Thoracic aorta (tissue), 2 donors: ENCODE data around the gene MLIP. TPM values are rescaled to one million over a fixed set of nuclear protein-coding genes. Genes with fewer than 3 reads are reported as not detected.
"Not testable (repeated sequence)": the region's sequence is repeated elsewhere in the genome, so short reads cannot be mapped to it uniquely, and the experiment has no call there.

Source experiments
- ATAC-seq: fragments of 150-250 bp; one replicate; pipeline ENCODE4 v1.8.0; 2017; ENCODE audit warnings: low read depth; ENCODE audit not compliant: insufficient number of reproducible peaks, low FRiP score
- DNase-seq: peaks from one replicate; pipeline ENCODE4 v3.0.0-alpha.2; 2020; ENCODE audit warnings: low spot score
- H3K27ac ChIP-seq, 2 donors: fragments of 200-600 bp; sonication (generic); 1 replicate in 1 of 2; 2 replicates in 1 of 2; pipeline ENCODE4 v1.5.1; 2016; ENCODE audit warnings: mild to moderate bottlenecking in 2 of 2, moderate library complexity in 2 of 2
- H3K27me3 ChIP-seq: fragments of 200-600 bp; sonication (generic); replicated peaks from 2 replicates; pipeline ENCODE4 v1.6.0; 2016; ENCODE audit warnings: mild to moderate bottlenecking; ENCODE audit not compliant: insufficient read depth
- H3K36me3 ChIP-seq: fragments of 200-600 bp; sonication (generic); one replicate; pipeline ENCODE4 v1.5.1; 2016
- H3K4me1 ChIP-seq, 2 donors: fragments of 200-600 bp; sonication (generic); 1 replicate in 1 of 2; 2 replicates in 1 of 2; pipeline versions ENCODE4 v1.5.1 to v1.6.0; 2016; ENCODE audit warnings: low read depth in 2 of 2, mild to moderate bottlenecking in 1 of 2; ENCODE audit not compliant: control insufficient read depth in 1 of 2
- H3K4me3 ChIP-seq: fragments of 200-600 bp; sonication (generic); 2 replicates; pipeline ENCODE4 v1.5.1; 2016; ENCODE audit warnings: mild to moderate bottlenecking
- H3K9me3 ChIP-seq: fragments of 200-600 bp; sonication (generic); 2 replicates; pipeline ENCODE4 v1.5.1; 2016
- CTCF ChIP-seq: fragments of 200-600 bp; sonication (generic); IDR thresholded peaks from one replicate; pipeline ENCODE4 v1.5.1; 2019; ENCODE audit warnings: antibody characterized with exemption
- total RNA-seq, 2 donors: library from RNA; depleted of rRNA; stranded (reverse); fragments of >200 nt; gene quantifications; one replicate each; pipeline versions ENCODE4 v1.1.0 to v1.2.3, GENCODE V29; 2016

MLIP gene
- total RNA-seq, 2 donors from 2014 or later = 1.8 TPM; not detected in 1

DNA sequence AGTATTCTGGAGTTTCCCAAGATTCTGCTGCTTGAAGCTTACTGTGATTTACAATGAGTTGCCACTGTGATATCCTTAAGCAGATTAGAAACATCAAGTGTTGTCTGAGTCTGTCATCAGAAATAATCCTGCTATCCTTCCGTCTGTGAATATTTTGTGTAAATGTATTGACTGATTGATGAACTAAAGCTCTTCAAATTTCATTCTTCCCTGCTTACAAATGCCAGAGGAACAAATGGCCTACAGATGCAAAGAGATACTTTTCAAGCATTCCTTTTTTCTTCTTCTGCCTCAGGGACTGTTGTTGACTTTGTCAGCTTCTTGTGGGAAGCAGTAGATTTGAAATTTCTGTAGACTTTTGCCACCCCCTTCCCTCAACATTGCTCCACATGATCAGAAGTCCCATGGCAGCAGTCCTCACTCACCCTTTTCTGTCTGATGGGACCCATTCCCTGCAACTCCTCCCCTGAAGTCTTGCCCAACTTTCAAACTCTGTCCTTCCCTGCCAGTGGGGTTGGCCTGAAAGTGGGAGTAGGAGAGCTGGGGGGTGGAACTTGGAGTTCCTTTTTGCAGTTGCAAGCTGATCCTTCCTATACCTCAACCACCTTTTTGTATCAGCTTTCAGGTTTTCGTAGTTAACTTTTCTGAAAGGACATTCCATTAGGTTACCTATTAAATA lies 38.5 kb upstream of the MLIP start:
- ATAC-seq (no peak), DNase-seq (no peak)
- Histone ChIP-seq H3K27me3 (no peaks in the 10 kb centered on the region), H3K9me3 (no peaks in the 10 kb centered on the region), H3K27ac (no peak overlapping the region), H3K4me1 (no peaks in the 10 kb centered on the region), H3K36me3 (no peaks in the 10 kb centered on the region), H3K4me3 (no peak overlapping the region)
- no peak for TF ChIP-seq CTCF

DNA sequence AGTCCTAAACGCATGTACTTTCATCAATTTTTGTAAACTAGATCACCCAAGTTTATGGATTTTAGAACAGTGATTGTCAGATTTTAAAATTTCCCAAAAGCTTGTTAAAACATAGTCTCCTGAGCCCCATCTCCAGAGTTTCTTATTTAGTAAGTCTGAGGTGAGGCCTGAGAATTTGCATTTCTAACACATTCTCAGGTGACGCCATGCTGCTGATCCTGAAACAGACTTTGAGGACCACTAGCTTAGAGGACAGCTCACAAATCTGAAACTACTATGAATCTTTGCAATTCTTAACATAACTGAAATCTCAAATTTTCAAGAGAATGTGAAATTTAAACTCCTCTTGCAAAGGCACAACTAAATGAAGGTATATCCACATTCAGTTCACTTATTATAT lies 37.8 kb upstream of the MLIP start:
- no peaks in the 10 kb centered on the region for H3K9me3 ChIP-seq
- DNase-seq (no peak), ATAC-seq (no peak)
- no peak overlapping the region for H3K4me3 ChIP-seq
- H3K27me3 ChIP-seq = no peaks in the 10 kb centered on the region
- no peak overlapping the region for H3K27ac ChIP-seq
- no peaks in the 10 kb centered on the region for H3K36me3 ChIP-seq
- no peak for TF ChIP-seq CTCF
- H3K4me1 ChIP-seq = no peaks in the 10 kb centered on the region

GRCh38 chr6:54074109-54074508 lies 37.1 kb upstream of the MLIP start:
- Histone ChIP-seq H3K36me3 (no peaks in the 10 kb centered on the region), H3K27me3 (no peaks in the 10 kb centered on the region), H3K27ac (no peak overlapping the region), H3K4me3 (no peak overlapping the region), H3K9me3 (no peaks in the 10 kb centered on the region), H3K4me1 (no peaks in the 10 kb centered on the region)
- DNase-seq (no peak), ATAC-seq (no peak)
- TF ChIP-seq CTCF = no peak

DNA sequence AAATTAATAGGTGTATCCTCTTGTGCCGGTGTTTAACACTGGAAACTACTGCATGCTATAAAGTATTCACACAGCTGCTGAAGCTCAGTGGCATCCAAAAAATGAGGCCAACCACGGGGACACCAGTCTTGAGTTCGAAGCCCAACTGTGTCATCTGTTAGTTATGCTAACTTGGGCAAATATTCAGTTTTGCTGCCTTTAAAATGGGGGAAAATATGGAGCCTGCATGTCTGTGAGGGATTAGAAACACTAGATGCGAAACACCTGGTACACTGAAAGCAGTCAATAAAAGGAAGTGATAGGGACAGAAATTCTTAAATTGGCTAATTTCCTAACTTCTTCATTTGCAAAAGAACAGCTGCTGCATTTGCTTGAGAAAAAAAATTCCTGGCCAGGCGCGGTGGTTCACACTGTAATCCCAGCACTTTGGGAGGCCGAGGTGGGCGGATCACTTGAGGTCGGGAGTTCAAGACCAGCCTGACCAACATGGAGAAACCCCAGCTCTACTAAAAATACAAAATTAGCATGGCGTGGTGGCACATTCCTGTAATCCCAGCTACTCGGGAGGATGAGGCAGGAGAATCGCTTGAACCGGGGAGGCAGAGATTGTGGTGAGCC lies 36.6 kb upstream of the MLIP start:
- Histone ChIP-seq H3K9me3 (no peaks in the 10 kb centered on the region), H3K4me3 (no peak overlapping the region), H3K27ac (no peak overlapping the region), H3K4me1 (no peaks in the 10 kb centered on the region), H3K27me3 (no peaks in the 10 kb centered on the region), H3K36me3 (no peaks in the 10 kb centered on the region)
- ATAC-seq = no peak
- no peak for TF ChIP-seq CTCF
- DNase-seq = no peak

DNA sequence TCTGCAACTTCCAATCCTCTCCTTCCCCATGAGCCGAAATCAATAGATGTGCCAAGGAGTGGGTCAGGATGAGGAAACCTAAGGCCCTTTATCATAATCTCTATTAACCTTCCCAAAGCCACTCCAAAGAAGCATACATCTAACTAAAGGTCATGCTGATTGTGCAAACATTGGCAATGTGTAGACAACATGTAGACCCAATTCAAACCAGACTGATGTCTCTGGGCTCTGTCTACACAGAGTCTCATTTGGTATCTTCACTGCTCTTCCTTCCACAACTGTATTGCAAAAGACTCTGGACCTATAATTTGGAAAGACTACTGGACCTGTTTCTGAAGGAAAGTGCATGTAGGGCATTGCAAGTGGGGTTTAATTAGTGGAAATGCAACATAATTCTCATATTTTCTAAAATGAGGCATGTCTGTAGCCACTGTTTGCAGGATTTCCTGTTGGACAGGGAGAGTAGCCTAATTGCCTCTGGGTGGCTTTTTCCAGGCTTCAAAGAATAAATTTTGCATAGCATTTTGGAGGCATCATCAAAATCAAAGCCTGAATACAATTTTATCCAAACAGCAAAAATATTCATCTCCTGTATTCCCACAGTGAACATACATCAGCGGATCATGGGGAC lies 35.0 kb upstream of the MLIP start:
- no peaks in the 10 kb centered on the region for H3K36me3 ChIP-seq
- H3K27me3 ChIP-seq = no peaks in the 10 kb centered on the region
- H3K9me3 ChIP-seq = no peaks in the 10 kb centered on the region
- ATAC-seq (no peak), DNase-seq (no peak)
- no peak for TF ChIP-seq CTCF
- H3K4me3 ChIP-seq = no peak overlapping the region
- no peaks in the 10 kb centered on the region for H3K4me1 ChIP-seq
- no peak overlapping the region for H3K27ac ChIP-seq

- not testable (repeated sequence) for H3K27ac ChIP-seq, ATAC-seq, H3K36me3 ChIP-seq, H3K9me3 ChIP-seq, H3K4me1 ChIP-seq, H3K4me3 ChIP-seq, DNase-seq, H3K27me3 ChIP-seq
Observed at GRCh38 chr6:54081499-54081898, 29.7 kb upstream of the MLIP start.
